HG02571 (cell line): ENCODE data around the gene ZNF445.
"Not testable (repeated sequence)": the region's sequence is repeated elsewhere in the genome, so short reads cannot be mapped to it uniquely, and the experiment has no call there.

Source experiments
- ATAC-seq: cut with Tn5 transposase; IDR thresholded peaks from one replicate; pipeline ENCODE4 v1.9.1; 2021; ENCODE audit warnings: mild to moderate bottlenecking, moderate library complexity; ENCODE audit not compliant: unreplicated experiment

Gene ZNF445

DNA sequence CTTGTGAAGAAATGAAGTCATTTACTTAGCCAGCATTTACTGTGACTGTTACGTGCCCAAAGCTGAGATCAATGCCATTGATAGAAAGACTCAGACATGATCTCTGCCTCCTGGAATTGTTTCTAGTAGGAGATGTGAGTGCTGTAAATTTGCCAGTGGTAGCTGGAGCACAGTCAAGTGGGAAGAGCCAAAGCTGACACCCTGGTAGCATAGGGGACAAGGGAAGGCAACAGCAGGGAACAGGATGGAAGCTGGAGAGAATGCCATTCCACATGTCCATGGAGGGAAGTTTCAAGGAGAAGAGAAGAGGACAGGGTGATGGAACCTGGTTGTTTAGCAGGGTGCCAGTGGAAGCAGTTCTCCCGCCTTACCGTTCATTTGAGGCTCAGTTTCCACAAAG is 74.9 kb downstream of the ZNF445 start:
- ATAC-seq, result no peak

- no peak for ATAC-seq
Observed at GRCh38 chr3:44400771-44401170, 76.7 kb downstream of the ZNF445 start.

DNA sequence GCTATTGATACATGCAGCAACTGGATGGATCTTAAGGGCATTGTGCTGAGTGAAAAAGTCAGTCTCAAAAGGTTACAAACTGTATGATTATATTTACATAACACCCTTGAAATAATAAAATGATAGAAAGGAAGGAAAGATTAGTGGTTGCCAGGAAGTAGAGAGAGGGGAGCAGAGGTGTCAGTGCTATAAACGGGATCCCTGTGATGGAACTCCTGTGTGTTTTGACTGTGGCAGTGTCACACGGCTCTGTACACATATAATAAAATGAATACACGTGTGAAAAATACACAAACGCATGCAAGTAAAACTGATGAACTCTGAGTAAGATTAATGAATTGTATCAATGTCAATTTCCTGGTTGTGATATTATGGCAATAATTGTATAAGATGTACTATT is 78.6 kb downstream of the ZNF445 start:
- no peak for ATAC-seq

GRCh38 chr3:44398271-44398670 is 79.2 kb downstream of the ZNF445 start:
- not testable (repeated sequence) for ATAC-seq

- ATAC-seq, result no peak
Observed at GRCh38 chr3:44396200-44397171, 81.0 kb downstream of the ZNF445 start.

- ATAC-seq, result no peak
Observed at GRCh38 chr3:44395714-44396113, 81.8 kb downstream of the ZNF445 start.

DNA sequence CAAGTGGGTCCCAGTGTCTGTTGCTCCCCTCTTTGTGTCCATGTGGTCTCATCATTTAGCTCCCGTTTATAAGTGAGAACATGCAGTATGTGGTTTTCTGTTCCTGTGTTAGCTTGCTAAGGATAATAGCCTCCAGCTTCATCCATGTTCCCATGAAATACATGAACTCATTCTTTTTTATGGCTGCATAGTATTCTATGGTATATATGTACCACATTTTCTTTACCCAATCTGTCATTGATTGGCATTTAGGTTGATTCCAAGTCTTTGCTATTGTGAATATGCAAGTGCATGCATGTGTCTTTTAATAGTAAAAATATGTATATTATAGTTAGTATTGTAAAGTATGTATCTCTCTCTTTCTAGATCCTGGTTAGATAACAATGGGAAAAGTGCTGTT is 85.0 kb downstream of the ZNF445 start:
- no peak for ATAC-seq

DNA sequence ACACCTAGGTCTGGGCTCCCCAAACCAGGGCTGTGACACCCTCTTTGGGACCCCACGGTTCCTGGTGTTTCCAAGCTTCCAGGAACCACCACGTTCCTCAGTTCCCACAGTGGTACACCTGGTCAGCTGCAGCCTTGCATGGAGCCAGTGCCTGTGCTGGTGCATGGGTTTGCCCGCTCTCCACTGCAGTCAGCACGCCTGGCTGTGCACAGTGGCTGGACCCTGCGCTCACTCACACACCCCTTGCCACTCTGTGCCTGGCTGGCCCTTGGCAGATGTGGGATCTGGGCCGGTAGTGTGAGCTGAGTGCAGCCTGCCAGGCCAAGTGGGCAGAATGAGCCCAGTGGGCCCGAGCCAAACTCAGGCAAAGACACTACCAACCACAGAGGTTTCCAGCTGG is 90.1 kb downstream of the ZNF445 start:
- no peak for ATAC-seq
